Mesendoderm (in vitro differentiated cells): ENCODE measurements around the gene PHACTR1.
"Not testable (repeated sequence)": the region's sequence is repeated elsewhere in the genome, so short reads cannot be mapped to it uniquely, and the experiment has no call there.

Experiments used
- DNase-seq: peaks from one replicate; pipeline ENCODE4 v3.0.0; 2013
- H2AK5ac ChIP-seq: 2 replicates; pipeline ENCODE4 v1.6.1; 2013; ENCODE audit warnings: low read length, inconsistent platforms
- H2BK120ac ChIP-seq: 2 replicates; pipeline ENCODE4 v1.6.1; 2013; ENCODE audit warnings: low read depth, mild to moderate bottlenecking, low read length, moderate library complexity, mixed read lengths
- H2BK15ac ChIP-seq: replicated peaks from 2 replicates; pipeline ENCODE4 v1.6.1; 2013; ENCODE audit warnings: low read depth, mild to moderate bottlenecking, moderate library complexity
- H2BK5ac ChIP-seq: 2 replicates; pipeline ENCODE4 v1.6.1; 2013; ENCODE audit warnings: low read length, inconsistent platforms
- H3K18ac ChIP-seq: 2 replicates; pipeline ENCODE4 v1.6.1; 2013; ENCODE audit warnings: mild to moderate bottlenecking, low read length, mixed read lengths
- H3K23ac ChIP-seq: one replicate; pipeline ENCODE4 v1.6.1; 2013; ENCODE audit warnings: low read length
- H3K27ac ChIP-seq: 2 replicates; pipeline ENCODE4 v1.5.1; 2013; ENCODE audit warnings: low read depth, mild to moderate bottlenecking, inconsistent platforms, low read length, moderate library complexity
- H3K27me3 ChIP-seq: 2 replicates; pipeline ENCODE4 v1.6.1; 2013; ENCODE audit warnings: low read length, control low read depth, mild to moderate bottlenecking, inconsistent platforms; ENCODE audit not compliant: insufficient read depth, poor library complexity
- H3K36me3 ChIP-seq: 2 replicates; pipeline ENCODE4 v1.6.1; 2013; ENCODE audit warnings: low read length, inconsistent platforms; ENCODE audit not compliant: control insufficient read depth, insufficient read depth
- H3K4ac ChIP-seq: one replicate; pipeline ENCODE4 v1.6.1; 2013; ENCODE audit warnings: low read depth, mild to moderate bottlenecking, low read length, moderate library complexity
- H3K4me1 ChIP-seq: 2 replicates; pipeline ENCODE4 v1.6.1; 2013; ENCODE audit warnings: low read depth, low read length, inconsistent platforms; ENCODE audit not compliant: control insufficient read depth
- H3K4me2 ChIP-seq: 2 replicates; pipeline ENCODE4 v1.6.1; 2013; ENCODE audit warnings: low read length
- H3K4me3 ChIP-seq: 2 replicates; pipeline ENCODE4 v1.5.1; 2013; ENCODE audit warnings: mild to moderate bottlenecking, low read length
- H3K56ac ChIP-seq: one replicate; pipeline ENCODE4 v1.6.1; 2013; ENCODE audit warnings: low read length
- H3K79me1 ChIP-seq: 2 replicates; pipeline ENCODE4 v1.6.1; 2013; ENCODE audit warnings: low read length, inconsistent platforms
- H3K79me2 ChIP-seq: 2 replicates; pipeline ENCODE4 v1.6.1; 2013; ENCODE audit warnings: mild to moderate bottlenecking, low read length; ENCODE audit not compliant: control insufficient read depth, insufficient read depth
- H3K9ac ChIP-seq: 2 replicates; pipeline ENCODE4 v1.6.1; 2013; ENCODE audit warnings: low read length, inconsistent platforms
- H4K5ac ChIP-seq: one replicate; pipeline ENCODE4 v1.6.1; 2013; ENCODE audit warnings: low read length
- H4K8ac ChIP-seq: one replicate; pipeline ENCODE4 v1.6.1; 2013; ENCODE audit warnings: low read depth, mild to moderate bottlenecking, control low read depth, low read length, moderate library complexity
- WGBS: extraction: QIAGEN DNeasy Blood & Tissue Kit; methylation state at CpG from one replicate; pipeline ENCODE4 v1.1.7; 2013; ENCODE audit warnings: low lambda C conversion rate, missing lambda C conversion rate; ENCODE audit not compliant: insufficient coverage; ENCODE audit errors: extremely low coverage; 5-methylcytosine and 5-hydroxymethylcytosine counted together

PHACTR1 gene

DNA sequence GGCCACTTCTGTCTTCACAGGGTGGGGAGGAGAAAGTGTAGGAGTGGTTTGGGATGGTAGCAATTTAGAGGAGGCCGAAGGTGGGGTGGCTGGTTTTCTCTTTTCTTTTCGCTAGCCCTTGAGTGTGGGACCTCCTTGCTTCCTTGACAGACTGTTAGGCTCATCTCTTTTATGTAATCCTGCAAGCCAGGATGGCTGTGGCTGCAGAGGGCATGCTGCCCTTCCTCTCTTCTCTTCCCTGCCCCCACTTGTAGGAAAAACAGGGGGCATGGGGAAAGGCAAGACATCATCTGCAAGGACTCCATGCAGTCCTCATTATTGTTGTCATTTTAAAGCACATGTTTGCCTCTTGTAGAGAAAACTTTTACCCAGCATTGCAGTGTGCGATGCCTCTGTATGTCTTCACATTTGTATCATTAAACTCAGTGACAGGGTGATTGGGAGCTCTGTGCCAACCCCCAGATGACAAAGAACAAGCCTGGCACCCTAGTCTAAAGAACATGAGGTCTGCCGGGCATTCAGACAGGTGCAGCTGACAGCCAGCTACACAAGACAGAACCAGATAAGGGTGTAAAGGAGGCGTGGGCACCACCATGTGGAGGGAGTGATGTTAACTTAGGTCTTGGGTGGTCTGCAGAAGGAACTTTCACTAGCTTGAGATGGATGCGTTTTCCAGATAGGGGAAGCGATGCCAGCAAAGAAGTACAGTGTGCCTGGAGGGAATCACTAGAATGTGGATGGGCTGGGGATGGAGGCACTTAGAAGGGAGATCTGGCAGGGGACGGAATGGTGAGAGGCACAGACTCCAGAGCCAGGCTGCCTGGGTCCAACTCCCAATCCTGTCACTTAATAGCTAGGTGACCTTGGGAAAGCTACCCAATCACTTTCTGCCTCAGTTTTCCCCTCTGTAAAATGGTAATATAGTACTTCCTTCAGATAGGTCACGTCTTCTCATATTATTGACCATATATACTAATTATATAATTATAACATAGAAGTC is 404.2 kb downstream of the PHACTR1 start:
- no peak overlapping the region for H3K4me2 ChIP-seq
- WGBS = no CpG with 5 or more reads among the region's 9 CpGs
- H2BK5ac ChIP-seq = no peak overlapping the region
- no peak overlapping the region for H4K5ac ChIP-seq
- no peak overlapping the region for H3K56ac ChIP-seq
- no peak overlapping the region for H3K4me3 ChIP-seq
- H2AK5ac ChIP-seq = no peak overlapping the region
- H4K8ac ChIP-seq = no peak overlapping the region
- no peaks in the 10 kb centered on the region for H3K79me2 ChIP-seq
- H3K4me1 ChIP-seq = no peaks in the 10 kb centered on the region
- no peaks in the 10 kb centered on the region for H3K36me3 ChIP-seq
- no peaks in the 10 kb centered on the region for H3K27me3 ChIP-seq
- H3K9ac ChIP-seq = no peak overlapping the region
- H2BK120ac ChIP-seq = no peak overlapping the region
- no peak overlapping the region for H3K23ac ChIP-seq
- H3K79me1 ChIP-seq = no peaks in the 10 kb centered on the region
- H3K27ac ChIP-seq = no peak overlapping the region
- H3K4ac ChIP-seq = no peak overlapping the region
- no peak overlapping the region for H2BK15ac ChIP-seq
- peak; percentile 38 for DNase-seq
- H3K18ac ChIP-seq = no peak overlapping the region

- H3K9ac ChIP-seq = no peak overlapping the region
- WGBS = no CpG with 5 or more reads among the region's 2 CpGs
Observed at GRCh38 chr6:13124131-13124530, 407.6 kb downstream of the PHACTR1 start.

GRCh38 chr6:13125841-13126240 is 409.3 kb downstream of the PHACTR1 start:
- Histone ChIP-seq H3K18ac (no peak overlapping the region), H2BK15ac (no peak overlapping the region), H3K36me3 (no peaks in the 10 kb centered on the region), H3K4me1 (no peaks in the 10 kb centered on the region), H3K4me2 (no peak overlapping the region), H4K8ac (no peak overlapping the region), H3K4ac (no peak overlapping the region), H3K79me2 (no peaks in the 10 kb centered on the region), H3K4me3 (no peak overlapping the region), H4K5ac (no peak overlapping the region), H2BK120ac (no peak overlapping the region), H2AK5ac (no peak overlapping the region), H3K23ac (no peak overlapping the region), H3K79me1 (no peaks in the 10 kb centered on the region), H3K27me3 (no peaks in the 10 kb centered on the region), H3K9ac (no peak overlapping the region), H3K56ac (no peak overlapping the region), H2BK5ac (no peak overlapping the region), H3K27ac (no peak overlapping the region)
- no peak for DNase-seq
- no CpG with 5 or more reads among the region's 3 CpGs for WGBS

More at GRCh38 chr6:13124131-13124530, 407.6 kb downstream of the PHACTR1 start:
- no peak for DNase-seq
- no peak overlapping the region for H2BK5ac ChIP-seq
- no peak overlapping the region for H2AK5ac ChIP-seq
- H3K79me1 ChIP-seq = no peaks in the 10 kb centered on the region
- no peaks in the 10 kb centered on the region for H3K27me3 ChIP-seq
- no peak overlapping the region for H4K5ac ChIP-seq
- H3K27ac ChIP-seq = no peak overlapping the region
- H3K36me3 ChIP-seq = no peaks in the 10 kb centered on the region
- H3K79me2 ChIP-seq = no peaks in the 10 kb centered on the region
- H3K4me1 ChIP-seq = no peaks in the 10 kb centered on the region
- no peak overlapping the region for H3K18ac ChIP-seq
- no peak overlapping the region for H2BK15ac ChIP-seq
- no peak overlapping the region for H3K56ac ChIP-seq
- no peak overlapping the region for H3K4me3 ChIP-seq
- H3K4ac ChIP-seq = no peak overlapping the region
- H2BK120ac ChIP-seq = no peak overlapping the region
- H4K8ac ChIP-seq = no peak overlapping the region
- H3K23ac ChIP-seq = no peak overlapping the region
- H3K4me2 ChIP-seq = no peak overlapping the region

DNA sequence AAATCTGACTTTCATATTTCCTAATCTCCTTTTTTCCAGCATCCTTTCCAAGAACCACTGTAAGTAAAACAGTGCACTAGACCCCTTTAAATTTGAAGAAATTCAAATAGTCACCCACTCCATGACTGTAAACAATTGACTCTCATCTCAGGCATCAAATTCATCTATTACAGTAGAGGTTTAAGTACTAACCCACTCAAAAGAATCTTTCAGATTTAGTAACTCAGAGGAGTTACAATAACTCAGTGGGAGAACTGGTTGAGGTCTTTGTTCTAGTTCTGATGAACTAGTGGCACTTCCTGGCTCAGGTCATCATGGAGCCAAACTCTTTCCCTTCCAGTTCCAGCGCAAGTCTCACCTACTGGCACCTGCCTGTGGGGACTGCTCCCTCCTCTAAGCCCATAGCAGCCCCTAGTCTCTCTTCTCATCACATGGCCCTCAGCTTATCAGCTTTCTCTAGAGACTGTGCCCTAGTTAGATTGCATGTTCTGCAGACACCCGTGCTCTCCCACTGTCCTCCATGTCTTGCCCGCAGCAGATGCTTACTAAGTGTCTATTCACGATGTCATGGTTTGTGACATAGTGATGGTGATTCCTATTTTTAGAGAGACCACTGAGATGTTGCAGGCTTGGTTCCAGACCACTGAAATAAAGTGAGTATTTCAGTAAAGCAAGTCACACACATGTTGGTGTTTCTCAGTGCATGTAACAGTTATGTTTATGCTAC is 415.5 kb downstream of the PHACTR1 start:
- Histone ChIP-seq H3K79me1 (no peaks in the 10 kb centered on the region), H2BK120ac (no peak overlapping the region), H3K18ac (no peak overlapping the region), H4K5ac (no peak overlapping the region), H3K36me3 (no peaks in the 10 kb centered on the region), H3K56ac (no peak overlapping the region), H3K4me1 (no peaks in the 10 kb centered on the region), H2BK5ac (no peak overlapping the region), H3K27me3 (no peaks in the 10 kb centered on the region), H3K23ac (no peak overlapping the region), H2BK15ac (no peak overlapping the region), H3K4ac (no peak overlapping the region), H4K8ac (no peak overlapping the region), H3K4me2 (no peak overlapping the region), H3K79me2 (no peaks in the 10 kb centered on the region), H3K4me3 (no peak overlapping the region), H3K27ac (no peak overlapping the region), H3K9ac (no peak overlapping the region), H2AK5ac (no peak overlapping the region)
- no peak for DNase-seq
- WGBS = no CpG with 5 or more reads among the region's 4 CpGs

GRCh38 chr6:13133894-13134293 is 417.3 kb downstream of the PHACTR1 start:
- H4K8ac ChIP-seq, H3K27ac ChIP-seq, H3K23ac ChIP-seq, H2BK120ac ChIP-seq, H3K79me2 ChIP-seq, H3K4me1 ChIP-seq, H3K4ac ChIP-seq, H3K79me1 ChIP-seq, DNase-seq, H2BK5ac ChIP-seq, H3K27me3 ChIP-seq, H3K4me2 ChIP-seq, H3K56ac ChIP-seq, H2AK5ac ChIP-seq, H4K5ac ChIP-seq, H3K36me3 ChIP-seq, H3K18ac ChIP-seq, H3K4me3 ChIP-seq, H3K9ac ChIP-seq, H2BK15ac ChIP-seq: not testable (repeated sequence)
- WGBS = no CpG with 5 or more reads among the region's 32 CpGs
